Peyer's patch (tissue), 4 donors: Measurements from ENCODE around the gene GCKR. TPM values are rescaled to one million over a fixed set of nuclear protein-coding genes. Genes with fewer than 3 reads are reported as not detected.
"Not testable (repeated sequence)": the region's sequence is repeated elsewhere in the genome, so short reads cannot be mapped to it uniquely, and the experiment has no call there.

Experiments
- DNase-seq, 3 donors: peaks; one replicate each; pipeline ENCODE4 v3.0.0-alpha.2; 2017 to 2019
- H3K27ac ChIP-seq, 4 donors: fragments of 200-600 bp; sonication (generic); one replicate each; pipeline ENCODE4 v1.5.1; 2016 to 2019
- H3K27me3 ChIP-seq, 2 donors: fragments of 200-600 bp; sonication (generic); one replicate each; pipeline ENCODE4 v1.5.1; 2019
- H3K36me3 ChIP-seq, 3 donors: fragments of 200-600 bp; sonication (generic); one replicate each; pipeline ENCODE4 v1.5.1; 2016 to 2019
- H3K4me1 ChIP-seq, 4 donors: fragments of 200-600 bp; sonication (generic); one replicate each; pipeline ENCODE4 v1.5.1; 2016 to 2019
- H3K4me3 ChIP-seq, 4 donors: fragments of 200-600 bp; sonication (generic); 1 replicate in 3 of 4; 2 replicates in 1 of 4; pipeline ENCODE4 v1.5.1; 2016 to 2019; ENCODE audit warnings: mild to moderate bottlenecking in 1 of 4
- H3K9me3 ChIP-seq, 4 donors: fragments of 200-600 bp; sonication (generic); one replicate each; pipeline ENCODE4 v1.5.1; 2016 to 2019; ENCODE audit warnings: mild to moderate bottlenecking in 1 of 4
- POLR2A ChIP-seq, 2 donors: fragments of 450-650 bp; IDR thresholded peaks; one replicate each; pipeline ENCODE4 v1.5.1; 2017; ENCODE audit warnings: antibody characterized with exemption in 2 of 2, mild to moderate bottlenecking in 2 of 2, moderate library complexity in 2 of 2
- total RNA-seq, 4 donors: library from RNA; depleted of rRNA; stranded (reverse); fragments of >200 nt; gene quantifications; one replicate each; pipeline ENCODE4 v1.1.0, GENCODE V29; 2016
- TF ChIP-seq, protein P1 (sequence below), 6 experiments: fragments of 450-650 bp in 4 of 6; fragments of 200-600 bp in 2 of 6; sonication (generic) in 1 of 6; IDR thresholded peaks; one replicate each; pipeline ENCODE4 v1.5.1; 2017 to 2019; ENCODE audit warnings: antibody characterized with exemption in 6 of 6, mild to moderate bottlenecking in 3 of 6, moderate library complexity in 1 of 6

GCKR gene
- total RNA-seq, 4 donors from 2014 or later = 0.53 to 0.94 TPM; not detected in 2

DNA sequence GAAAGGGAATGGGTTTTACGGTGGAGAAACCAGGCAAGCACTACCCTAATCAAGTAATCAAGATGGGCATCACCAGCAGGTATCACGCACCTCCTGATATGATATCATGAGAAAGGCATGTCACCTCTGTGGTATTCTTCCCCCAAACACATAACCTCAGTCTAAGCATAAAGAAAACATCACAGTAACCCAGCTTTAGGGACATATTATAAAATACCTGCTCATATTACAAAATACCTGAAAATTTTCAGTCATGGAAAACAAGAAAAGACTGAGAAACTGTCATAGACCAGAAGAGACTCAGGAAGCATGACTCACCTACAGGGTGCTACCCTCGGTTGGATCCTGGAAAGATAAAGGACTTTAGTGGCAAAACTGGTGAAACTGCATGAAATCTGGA, 30.5 kb downstream of the GCKR start:
- no peak for DNase-seq
- Histone ChIP-seq H3K36me3 (no peaks in the 10 kb centered on the region), H3K4me3 (no peak overlapping the region), H3K4me1 (no peaks in the 10 kb centered on the region), H3K9me3 (no peaks in the 10 kb centered on the region), H3K27ac (no peak overlapping the region), H3K27me3 (no peaks in the 10 kb centered on the region)
- no peak for TF ChIP-seq POLR2A (IDR thresholded peaks at IDR 0.05)
- TF ChIP-seq, protein P1, sequence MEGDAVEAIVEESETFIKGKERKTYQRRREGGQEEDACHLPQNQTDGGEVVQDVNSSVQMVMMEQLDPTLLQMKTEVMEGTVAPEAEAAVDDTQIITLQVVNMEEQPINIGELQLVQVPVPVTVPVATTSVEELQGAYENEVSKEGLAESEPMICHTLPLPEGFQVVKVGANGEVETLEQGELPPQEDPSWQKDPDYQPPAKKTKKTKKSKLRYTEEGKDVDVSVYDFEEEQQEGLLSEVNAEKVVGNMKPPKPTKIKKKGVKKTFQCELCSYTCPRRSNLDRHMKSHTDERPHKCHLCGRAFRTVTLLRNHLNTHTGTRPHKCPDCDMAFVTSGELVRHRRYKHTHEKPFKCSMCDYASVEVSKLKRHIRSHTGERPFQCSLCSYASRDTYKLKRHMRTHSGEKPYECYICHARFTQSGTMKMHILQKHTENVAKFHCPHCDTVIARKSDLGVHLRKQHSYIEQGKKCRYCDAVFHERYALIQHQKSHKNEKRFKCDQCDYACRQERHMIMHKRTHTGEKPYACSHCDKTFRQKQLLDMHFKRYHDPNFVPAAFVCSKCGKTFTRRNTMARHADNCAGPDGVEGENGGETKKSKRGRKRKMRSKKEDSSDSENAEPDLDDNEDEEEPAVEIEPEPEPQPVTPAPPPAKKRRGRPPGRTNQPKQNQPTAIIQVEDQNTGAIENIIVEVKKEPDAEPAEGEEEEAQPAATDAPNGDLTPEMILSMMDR (IDR thresholded peaks at IDR 0.05) = no peak

DNA sequence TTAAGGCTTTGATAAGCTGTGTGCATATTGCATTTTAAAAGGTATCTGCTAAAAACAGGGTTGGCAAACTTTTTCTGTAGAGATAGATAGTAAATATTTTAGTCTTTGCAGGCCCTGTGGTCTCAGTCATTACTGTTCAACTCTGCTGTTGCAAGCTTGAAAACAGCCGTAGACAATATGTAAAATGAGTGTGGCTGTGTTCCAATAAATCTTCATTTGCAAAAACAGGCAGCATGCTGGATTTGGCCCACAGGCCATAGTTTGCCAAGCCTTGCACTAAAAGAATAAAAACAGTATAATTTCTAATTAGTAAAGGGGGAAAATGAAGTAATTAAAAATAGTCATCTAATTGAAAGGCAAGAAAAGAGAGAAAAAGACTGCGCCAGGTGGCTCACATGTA, 35.3 kb downstream of the GCKR start:
- no peaks in the 10 kb centered on the region for H3K36me3 ChIP-seq
- no peaks in the 10 kb centered on the region for H3K9me3 ChIP-seq
- TF ChIP-seq, protein P1 (IDR thresholded peaks at IDR 0.05) = no peak
- TF ChIP-seq POLR2A (IDR thresholded peaks at IDR 0.05) = no peak
- no peak overlapping the region for H3K4me3 ChIP-seq
- H3K4me1 ChIP-seq = no peaks in the 10 kb centered on the region
- DNase-seq = no peak
- H3K27ac ChIP-seq = no peak overlapping the region
- H3K27me3 ChIP-seq = no peaks in the 10 kb centered on the region

DNA sequence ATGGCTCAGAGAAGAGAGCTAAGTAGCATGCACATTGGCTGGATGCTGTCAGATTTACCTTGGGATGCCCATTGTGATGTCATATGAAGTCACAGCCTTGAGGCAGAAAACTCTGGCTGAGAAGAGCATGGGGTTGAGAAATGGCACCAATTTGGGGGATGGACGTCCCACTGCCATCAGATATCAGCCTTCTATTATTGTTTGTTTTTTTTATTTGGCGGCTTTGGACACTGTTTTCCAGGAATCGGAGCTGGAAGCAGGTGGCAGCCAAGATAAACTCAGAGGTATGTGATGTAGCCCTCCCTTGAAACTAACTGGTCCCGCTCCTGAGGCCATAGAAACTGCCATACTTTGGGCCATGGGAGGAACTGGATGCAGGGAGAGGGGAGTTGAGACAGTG, 40.6 kb downstream of the GCKR start:
- Histone ChIP-seq H3K4me1 (no peaks in the 10 kb centered on the region), H3K27ac (no peak overlapping the region), H3K4me3 (no peak overlapping the region), H3K36me3 (no peaks in the 10 kb centered on the region), H3K9me3 (no peaks in the 10 kb centered on the region), H3K27me3 (no peaks in the 10 kb centered on the region)
- TF ChIP-seq POLR2A (IDR thresholded peaks at IDR 0.05) = no peak
- TF ChIP-seq, protein P1 (IDR thresholded peaks at IDR 0.05) = no peak
- no peak for DNase-seq

DNA sequence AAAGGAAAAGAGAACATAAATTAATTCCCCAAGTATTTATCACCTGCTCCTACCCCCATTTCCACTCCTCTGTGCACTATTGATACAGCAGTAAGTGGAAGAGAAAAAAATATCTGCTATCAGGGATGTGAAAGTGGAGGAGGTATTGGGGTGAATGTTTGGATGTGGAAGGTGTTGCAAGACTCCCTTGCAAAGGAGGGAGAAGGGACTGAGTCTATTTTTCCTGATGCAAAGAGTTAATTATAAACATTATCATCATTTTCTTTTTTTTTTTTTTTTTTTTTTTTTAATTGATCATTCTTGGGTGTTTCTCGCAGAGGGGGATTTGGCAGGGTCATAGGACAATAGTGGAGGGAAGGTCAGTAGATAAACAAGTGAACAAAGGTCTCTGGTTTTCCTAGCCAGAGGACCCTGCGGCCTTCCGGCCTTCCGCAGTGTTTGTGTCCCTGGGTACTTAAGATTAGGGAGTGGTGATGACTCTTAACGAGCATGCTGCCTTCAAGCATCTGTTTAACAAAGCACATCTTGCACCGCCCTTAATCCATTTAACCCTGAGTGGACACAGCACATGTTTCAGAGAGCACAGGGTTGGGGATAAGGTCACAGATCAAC, 42.3 kb downstream of the GCKR start:
- H3K27me3 ChIP-seq, H3K4me1 ChIP-seq, H3K27ac ChIP-seq, H3K9me3 ChIP-seq, H3K4me3 ChIP-seq, DNase-seq, H3K36me3 ChIP-seq: not testable (repeated sequence)

DNA sequence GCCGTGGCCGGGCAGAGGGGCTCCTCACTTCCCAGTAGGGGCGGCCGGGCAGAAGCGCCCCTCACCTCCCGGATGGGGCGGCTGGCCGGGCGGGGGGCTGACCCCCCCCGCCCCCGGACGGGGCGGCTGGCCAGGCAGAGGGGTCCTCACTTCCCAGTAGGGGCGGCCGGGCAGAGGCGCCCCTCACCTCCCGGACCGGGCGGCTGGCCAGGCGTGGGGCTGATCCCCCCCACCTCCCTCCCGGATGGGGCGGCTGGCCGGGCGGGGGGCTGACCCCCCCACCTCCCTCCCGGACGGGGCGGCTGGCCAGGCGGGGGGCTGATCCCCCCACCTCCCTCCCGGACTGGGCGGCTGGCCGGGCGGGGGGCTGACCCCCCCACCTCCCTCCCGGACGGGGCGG, 43.0 kb downstream of the GCKR start:
- not testable (repeated sequence) for H3K9me3 ChIP-seq, H3K36me3 ChIP-seq, H3K27ac ChIP-seq, H3K27me3 ChIP-seq, H3K4me1 ChIP-seq, DNase-seq, H3K4me3 ChIP-seq

DNA sequence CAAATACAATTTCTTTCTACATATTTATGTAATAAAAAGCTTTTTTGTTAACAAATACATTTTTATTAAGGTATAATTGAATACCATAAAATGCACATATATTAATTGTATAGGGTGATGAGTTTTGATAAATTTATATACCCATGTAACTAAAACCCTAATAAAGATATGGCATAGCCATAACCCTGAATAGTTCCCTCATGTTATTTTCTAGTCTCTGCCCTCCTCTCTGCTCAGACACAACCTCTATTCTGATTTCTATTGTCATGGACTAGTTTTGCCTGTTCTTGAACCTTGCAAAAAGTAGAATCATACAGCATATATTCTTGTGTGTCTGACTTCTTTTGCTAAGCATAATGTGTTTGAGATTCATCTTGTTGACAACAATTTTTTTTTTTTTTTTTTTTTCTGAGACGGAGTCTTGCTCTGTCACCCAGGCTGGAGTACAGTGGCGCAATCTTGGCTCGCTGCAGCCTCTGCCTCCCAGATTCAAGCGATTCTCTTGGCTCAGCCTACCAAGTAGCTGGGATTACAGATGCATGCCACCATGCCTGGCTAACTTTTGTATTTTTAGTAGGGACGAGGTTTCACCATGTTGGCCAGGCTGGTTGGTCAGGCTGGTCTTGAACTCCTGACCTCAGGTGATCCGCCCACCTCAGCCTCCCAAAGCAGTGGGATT, 47.6 kb downstream of the GCKR start:
- TF ChIP-seq, protein P1 (IDR thresholded peaks at IDR 0.05) = no peak
- no peak for TF ChIP-seq POLR2A (IDR thresholded peaks at IDR 0.05)
- H3K27me3 ChIP-seq = no peaks in the 10 kb centered on the region
- no peak overlapping the region for H3K27ac ChIP-seq
- no peaks in the 10 kb centered on the region for H3K36me3 ChIP-seq
- H3K4me3 ChIP-seq = no peak overlapping the region
- no peak for DNase-seq
- H3K9me3 ChIP-seq = no peaks in the 10 kb centered on the region
- H3K4me1 ChIP-seq = no peaks in the 10 kb centered on the region
